D341Med (cell line): ENCODE data around the gene NXPE3.
A peak's percentile ranks its signal among the peaks of the same experiment; 100 is the strongest.

ENCODE experiments used
- DNase-seq: peaks from one replicate; pipeline ENCODE4 v3.0.0; 2012; ENCODE audit warnings: low spot score

The NXPE3 gene

GRCh38 chr3:101803173-101803782 is 24.3 kb downstream of the NXPE3 start:
- DNase-seq, result peak; percentile 58

- DNase-seq, result no peak
Observed at GRCh38 chr3:101803939-101804338, 24.9 kb downstream of the NXPE3 start.

- no peak for DNase-seq
Observed at GRCh38 chr3:101806491-101806890, 27.5 kb downstream of the NXPE3 start.

- no peak for DNase-seq
Observed at GRCh38 chr3:101807888-101808287, 28.9 kb downstream of the NXPE3 start.

GRCh38 chr3:101809178-101810021 is 30.4 kb downstream of the NXPE3 start:
- peak; percentile 49 for DNase-seq

- no peak for DNase-seq
Observed at GRCh38 chr3:101810022-101810418, 31.0 kb downstream of the NXPE3 start.

- no peak for DNase-seq
Observed at GRCh38 chr3:101811875-101812274, 32.9 kb downstream of the NXPE3 start.

- DNase-seq, result no peak
Observed at GRCh38 chr3:101812895-101813294, 33.9 kb downstream of the NXPE3 start.

- no peak for DNase-seq
Observed at GRCh38 chr3:101813817-101814440, 34.9 kb downstream of the NXPE3 start.

GRCh38 chr3:101814835-101815234 is 35.8 kb downstream of the NXPE3 start:
- DNase-seq, result no peak

GRCh38 chr3:101816215-101817149 is 37.5 kb downstream of the NXPE3 start:
- no peak for DNase-seq

GRCh38 chr3:101817992-101818391 is 39.0 kb downstream of the NXPE3 start:
- no peak for DNase-seq

- DNase-seq, result no peak
Observed at GRCh38 chr3:101819649-101820206, 40.7 kb downstream of the NXPE3 start.

GRCh38 chr3:101821503-101821902 is 42.5 kb downstream of the NXPE3 start:
- DNase-seq, result no peak

- no peak for DNase-seq
Observed at GRCh38 chr3:101823525-101823924, 44.5 kb downstream of the NXPE3 start.

GRCh38 chr3:101824702-101825101 is 45.7 kb downstream of the NXPE3 start:
- no peak for DNase-seq

GRCh38 chr3:101825904-101826445 is 47.0 kb downstream of the NXPE3 start:
- DNase-seq, result no peak

- no peak for DNase-seq
Observed at GRCh38 chr3:101827211-101828174, 48.5 kb downstream of the NXPE3 start.

GRCh38 chr3:101828276-101828675 is 49.3 kb downstream of the NXPE3 start:
- no peak for DNase-seq
